AG09319 (cell line): ENCODE data around the gene PLCE1.

ENCODE experiments used
- DNase-seq: peaks from one replicate; pipeline ENCODE4 v3.0.0-alpha.2; 2010; ENCODE audit warnings: low read depth; ENCODE audit errors: extremely low read depth
- CTCF ChIP-seq: IDR thresholded peaks from 2 replicates; pipeline ENCODE4 v1.5.1; 2011; ENCODE audit warnings: low read depth, mild to moderate bottlenecking, inconsistent platforms, low read length, moderate library complexity

Gene PLCE1

GRCh38 chr10:94035982-94036765 is 42.4 kb downstream of the PLCE1 start:
- no peak for DNase-seq
- TF ChIP-seq CTCF, result no peak

- DNase-seq, result no peak
- no peak for TF ChIP-seq CTCF
Observed at GRCh38 chr10:94036766-94037033, 43.0 kb downstream of the PLCE1 start.

- TF ChIP-seq CTCF, result no peak
- no peak for DNase-seq
Observed at GRCh38 chr10:94037286-94037685, 43.6 kb downstream of the PLCE1 start.

GRCh38 chr10:94038024-94038423 is 44.3 kb downstream of the PLCE1 start:
- no peak for DNase-seq
- TF ChIP-seq CTCF, result no peak

GRCh38 chr10:94041206-94041605 is 47.5 kb downstream of the PLCE1 start:
- no peak for DNase-seq
- no peak for TF ChIP-seq CTCF

GRCh38 chr10:94042001-94042833 is 48.5 kb downstream of the PLCE1 start:
- DNase-seq, result peak; percentile 66
- TF ChIP-seq CTCF, result peak; percentile 30

GRCh38 chr10:94042834-94043175 is 49.1 kb downstream of the PLCE1 start:
- no peak for DNase-seq

More at GRCh38 chr10:94042834-94043175, 49.1 kb downstream of the PLCE1 start:
- no peak for TF ChIP-seq CTCF
